H1 (cell line): Measurements from ENCODE around the gene CLDN9.

Experiments
- CEBPB ChIP-seq: IDR thresholded peaks from 2 replicates; pipeline ENCODE4 v1.6.1; 2012; ENCODE audit warnings: low read depth, low read length
- MAFK ChIP-seq: IDR thresholded peaks from 2 replicates; pipeline ENCODE4 v1.6.1; 2012; ENCODE audit warnings: low read depth, mild to moderate bottlenecking, improper control_type of control experiment, low read length
- POLR2AphosphoS5 ChIP-seq: IDR thresholded peaks from 2 replicates; pipeline ENCODE4 v1.6.1; 2011; ENCODE audit warnings: low read depth, low read length
- TEAD4 ChIP-seq: IDR thresholded peaks from 2 replicates; pipeline ENCODE4 v1.6.1; 2012; ENCODE audit warnings: low read depth, low read length, inconsistent platforms, mixed read lengths

GRCh38 chr16:2964475-2965336 lies 48.0 kb upstream of the CLDN9 start:
- TF ChIP-seq CEBPB (no peak), MAFK (no peak), POLR2AphosphoS5 (no peak), TEAD4 (no peak)
